GM21717 (cell line): ENCODE results near the gene AUH.
"Not testable (repeated sequence)": the region's sequence is repeated elsewhere in the genome, so short reads cannot be mapped to it uniquely, and the experiment has no call there.

Experiments
- ATAC-seq: cut with Tn5 transposase; IDR thresholded peaks from one replicate; pipeline ENCODE4 v1.9.1; 2021; ENCODE audit warnings: mild to moderate bottlenecking, moderate library complexity; ENCODE audit not compliant: unreplicated experiment

The AUH gene

DNA sequence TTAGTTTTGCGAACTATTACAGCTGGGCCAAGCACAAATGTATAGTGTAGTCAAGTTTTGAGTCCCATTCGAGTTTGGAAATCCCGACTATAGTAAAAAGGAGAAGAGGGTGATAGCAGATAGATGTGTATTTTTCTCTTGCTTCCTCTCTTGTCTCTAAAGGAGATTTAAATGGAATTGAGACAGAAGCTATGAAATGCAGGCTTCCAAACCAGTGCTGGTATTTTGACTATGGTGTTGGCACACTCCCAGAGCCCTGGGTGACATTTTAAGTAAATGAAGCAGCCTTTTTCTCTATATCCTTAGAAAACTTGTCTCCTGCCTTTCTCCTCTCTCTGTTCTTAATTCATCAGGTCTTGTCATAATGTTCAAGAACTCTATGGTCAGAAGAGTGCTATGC, 17.7 kb upstream of the AUH start:
- no peak for ATAC-seq

DNA sequence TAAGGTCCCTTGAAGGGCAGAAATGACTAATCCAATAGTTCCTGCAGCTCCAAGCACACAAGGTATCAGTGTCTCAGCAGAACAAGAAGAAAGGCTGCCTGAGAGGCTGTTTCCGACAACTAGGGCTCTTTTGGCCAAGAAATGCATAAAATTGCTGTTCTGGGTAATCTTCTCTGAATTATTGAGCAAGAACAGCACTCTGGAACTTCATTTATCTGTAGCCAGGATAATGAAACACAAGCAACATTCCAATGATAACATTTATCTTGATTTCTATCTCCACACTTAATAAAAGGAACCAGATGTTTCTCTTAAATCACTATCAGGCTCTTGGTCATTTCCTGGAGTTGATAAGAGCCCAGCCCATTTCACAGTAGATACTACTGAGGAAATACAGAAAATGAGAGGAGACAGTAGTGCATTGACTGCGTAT, 17.0 kb upstream of the AUH start:
- no peak for ATAC-seq

DNA sequence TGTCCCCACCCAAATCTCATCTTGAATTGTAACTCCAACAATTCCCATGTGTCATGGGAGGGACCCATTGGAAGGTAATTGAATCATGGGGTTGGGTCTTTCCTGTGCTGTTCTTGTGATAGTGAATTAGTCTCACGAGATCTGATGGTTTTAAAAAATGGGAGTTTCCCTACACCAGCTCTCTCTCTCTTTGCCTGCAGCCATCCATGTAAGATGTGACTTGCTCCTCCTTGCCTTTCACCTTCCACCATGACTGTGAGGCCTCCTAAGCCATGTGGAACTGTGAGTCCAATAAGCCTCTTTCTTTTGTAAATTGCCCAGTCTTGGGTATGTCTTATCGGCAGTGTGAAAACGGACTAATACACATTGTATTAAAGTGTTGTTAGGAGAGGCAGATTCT, 16.3 kb upstream of the AUH start:
- not testable (repeated sequence) for ATAC-seq

DNA sequence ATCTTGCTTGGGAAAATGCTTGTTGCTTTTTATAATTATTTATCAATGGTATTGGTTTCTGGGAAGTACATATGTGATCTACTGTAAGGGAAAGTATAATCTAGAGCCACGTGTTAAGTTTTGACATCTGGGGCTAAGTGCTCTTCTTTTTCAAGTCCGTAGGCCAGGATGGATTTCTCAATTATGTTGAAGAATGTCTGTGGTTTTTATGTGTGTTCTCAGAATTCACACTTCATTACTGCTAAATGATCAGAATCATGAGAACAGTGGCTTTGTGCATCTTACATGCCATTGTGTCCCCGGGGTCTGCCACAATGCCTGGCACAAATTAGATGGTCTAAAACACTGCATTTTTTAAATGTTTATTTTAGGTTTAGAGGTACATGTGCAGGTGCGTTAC, 14.5 kb upstream of the AUH start:
- no peak for ATAC-seq

DNA sequence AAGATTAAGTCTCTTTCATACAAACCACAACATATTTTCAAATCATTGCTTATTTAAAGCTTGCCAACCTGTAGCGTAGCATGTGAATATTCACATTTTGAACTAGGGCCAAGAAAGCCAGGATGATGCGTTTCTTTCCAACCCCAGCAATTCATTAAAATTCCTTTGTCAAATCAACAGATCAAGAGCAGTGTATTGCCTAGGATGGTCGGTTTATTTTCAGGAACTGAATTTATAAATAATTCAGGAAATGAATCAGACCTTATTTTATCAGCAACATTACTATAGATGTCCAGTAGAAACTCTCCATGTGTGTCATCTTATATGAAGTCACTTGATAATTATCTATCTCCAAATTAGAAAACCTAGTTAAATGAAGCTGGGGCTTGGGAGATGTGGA, 13.2 kb upstream of the AUH start:
- ATAC-seq = no peak

DNA sequence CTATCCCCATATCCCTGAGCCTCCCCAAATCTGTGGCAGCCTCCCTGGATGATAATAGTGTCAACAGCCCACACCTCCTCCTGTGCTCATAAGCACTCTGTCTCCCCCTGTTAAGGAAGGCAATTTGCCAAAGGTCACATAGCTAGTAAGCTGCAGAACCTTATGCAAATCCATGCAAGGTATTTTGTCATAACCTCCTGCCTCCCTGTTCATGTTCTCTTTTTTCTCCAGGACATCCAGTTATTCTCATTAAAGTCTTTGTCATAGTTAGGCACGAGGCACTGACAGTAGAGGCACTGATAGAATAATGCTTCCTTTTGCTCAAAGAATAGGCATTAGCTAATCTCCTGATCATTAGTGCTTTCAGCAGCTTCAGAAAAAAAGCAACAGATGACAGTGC, 10.2 kb upstream of the AUH start:
- no peak for ATAC-seq

DNA sequence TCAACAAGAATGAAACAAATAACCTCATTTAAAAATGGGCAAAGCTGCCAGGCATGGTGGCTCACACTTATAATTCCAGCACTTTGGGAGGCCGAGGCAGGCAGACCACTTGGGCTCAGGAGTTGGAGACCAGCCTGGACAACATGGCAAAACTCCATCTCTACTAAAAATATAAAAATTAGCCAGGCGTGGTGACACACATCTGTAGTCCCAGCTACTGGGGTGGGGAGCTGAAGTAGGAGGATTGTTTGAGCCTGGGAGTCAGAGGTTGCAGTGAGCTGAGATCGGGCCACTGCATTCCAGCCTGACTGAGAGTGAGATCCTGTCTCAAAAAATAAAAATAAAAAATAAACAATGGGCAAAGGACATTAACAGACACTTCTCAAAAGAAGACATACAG, 8.3 kb upstream of the AUH start:
- not testable (repeated sequence) for ATAC-seq

DNA sequence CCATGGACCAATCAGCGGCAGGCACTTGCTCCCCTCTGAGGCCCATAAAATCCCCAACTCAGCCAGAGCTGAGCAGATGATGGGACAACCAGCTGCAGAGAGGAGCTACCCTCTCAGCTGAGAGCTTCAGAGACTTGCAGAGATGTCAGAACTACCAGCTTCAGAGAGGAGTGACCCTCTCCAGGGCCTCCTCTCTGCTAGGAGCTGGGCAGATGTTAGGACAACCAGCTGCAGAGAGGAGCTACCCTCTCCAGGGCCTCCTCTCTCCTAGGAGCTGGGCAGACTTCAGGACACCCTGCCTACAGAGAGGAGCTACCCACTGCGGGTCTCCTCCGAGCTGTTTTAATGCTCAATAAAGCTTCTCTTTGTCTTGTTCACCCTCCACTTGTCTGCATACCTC, 3.0 kb upstream of the AUH start:
- ATAC-seq = no peak

DNA sequence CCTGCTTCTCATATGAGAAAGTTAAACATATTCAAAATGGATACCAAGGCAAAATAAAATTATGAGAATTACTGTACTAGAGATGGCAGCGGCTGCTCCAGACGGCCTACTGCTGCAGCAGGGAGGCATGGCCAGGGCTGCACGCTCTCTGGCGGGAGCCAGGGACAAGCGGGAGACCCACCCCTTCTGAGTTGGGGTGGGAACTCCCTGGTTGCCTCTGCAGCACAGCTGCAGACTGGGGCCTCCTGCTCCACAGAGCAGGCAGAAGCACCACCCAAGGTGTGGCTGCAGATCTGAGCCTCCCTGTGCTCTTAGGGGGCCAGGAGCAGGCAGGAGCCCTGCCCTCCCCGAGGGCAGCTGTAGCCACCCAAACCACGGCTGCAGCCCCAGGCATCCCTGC, 2.3 kb upstream of the AUH start:
- no peak for ATAC-seq

DNA sequence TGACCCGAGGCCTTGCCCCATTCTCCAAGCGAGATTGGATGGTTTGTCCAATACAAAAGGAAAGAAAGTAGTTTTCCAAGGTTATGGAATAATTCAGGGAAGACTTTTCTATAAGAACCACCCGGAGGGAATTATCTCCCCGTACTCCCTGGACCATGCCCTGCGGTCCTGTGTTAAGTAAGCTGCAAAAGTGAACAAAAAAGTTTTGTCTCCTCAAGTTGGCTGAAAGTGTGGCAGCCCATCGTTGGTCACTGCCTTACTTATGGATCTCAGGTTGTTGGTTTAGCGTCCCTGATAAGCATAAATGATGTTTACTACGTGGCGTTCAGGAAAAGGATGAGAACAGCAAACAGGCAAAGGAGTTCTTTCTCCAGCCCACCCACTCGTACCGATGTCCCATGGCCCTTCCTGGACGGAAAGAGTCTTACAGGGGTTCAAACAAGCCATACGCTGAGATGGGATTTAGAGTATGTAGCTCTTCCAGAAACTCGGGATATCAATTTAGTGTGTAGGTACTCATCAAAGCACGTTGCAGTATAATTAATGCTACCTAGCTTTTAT, 413 bp upstream of the AUH start:
- peak; percentile 5 for ATAC-seq

DNA sequence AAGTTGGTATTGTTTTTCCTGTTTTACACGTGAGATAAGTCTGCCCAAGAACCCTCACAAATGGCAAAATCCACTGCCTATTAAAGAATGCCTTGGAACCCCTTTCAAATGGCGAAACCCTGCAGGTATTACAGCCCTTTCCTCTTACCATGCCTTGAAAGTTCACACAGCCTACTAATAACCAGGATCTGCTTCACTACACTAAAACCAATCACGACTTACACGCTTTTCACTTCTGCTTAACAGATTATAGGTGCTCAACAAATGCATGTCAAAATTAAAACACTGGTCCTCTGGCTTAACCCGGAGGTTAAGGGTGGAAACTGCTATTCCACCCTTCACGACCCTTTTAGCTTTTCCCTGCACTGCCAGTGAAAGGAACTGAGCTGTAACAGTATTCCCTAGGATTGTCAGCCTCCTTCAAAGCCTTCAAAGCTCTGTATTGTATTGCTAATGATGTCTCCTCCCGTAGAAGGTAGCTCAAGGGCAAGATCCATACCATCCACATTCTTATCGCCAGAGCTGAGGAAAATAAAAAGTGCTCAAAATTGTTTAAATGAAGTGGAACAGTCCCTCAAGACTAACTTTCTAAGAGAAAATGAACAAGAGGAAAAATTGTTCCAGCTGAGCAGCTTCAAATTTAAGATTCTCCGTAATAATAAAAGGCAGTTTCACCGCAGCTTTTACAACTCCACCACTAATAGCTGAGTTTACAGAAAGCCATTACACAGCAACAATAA, 997 bp downstream of the AUH start:
- ATAC-seq = no peak

DNA sequence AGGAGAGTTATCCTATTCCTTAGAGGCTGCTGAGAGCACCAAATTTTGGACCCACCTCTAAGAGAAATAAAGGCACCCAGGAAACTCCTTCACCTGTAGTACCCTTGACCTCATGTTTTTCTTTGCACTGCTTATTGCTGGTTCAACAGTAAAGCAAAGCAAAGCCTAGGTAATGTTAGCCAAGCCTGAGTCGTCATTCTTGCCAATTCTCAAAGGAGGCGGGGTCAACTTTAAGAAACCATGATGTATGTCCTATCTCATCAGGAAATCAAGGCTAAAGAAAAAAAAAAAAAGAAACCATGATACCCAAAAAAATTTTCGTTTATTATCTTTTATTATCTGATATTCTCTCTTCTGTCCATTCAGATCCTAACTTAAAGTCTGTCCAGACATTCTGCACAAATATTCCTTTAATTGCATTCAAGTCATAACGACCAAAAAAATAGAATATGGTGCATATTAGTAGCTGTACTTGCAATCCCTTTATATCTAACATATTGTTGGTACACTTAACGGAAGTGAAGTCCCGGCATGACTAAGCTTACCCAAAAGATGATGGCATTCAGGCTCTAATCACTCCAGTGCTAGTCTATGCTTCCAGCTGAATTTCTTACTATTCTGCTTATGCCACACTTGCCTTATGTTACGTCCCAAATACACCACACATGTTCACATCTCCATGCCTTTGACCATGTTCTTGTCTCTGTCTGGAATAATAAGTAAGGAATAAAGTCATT, 1.8 kb downstream of the AUH start:
- ATAC-seq = no peak

DNA sequence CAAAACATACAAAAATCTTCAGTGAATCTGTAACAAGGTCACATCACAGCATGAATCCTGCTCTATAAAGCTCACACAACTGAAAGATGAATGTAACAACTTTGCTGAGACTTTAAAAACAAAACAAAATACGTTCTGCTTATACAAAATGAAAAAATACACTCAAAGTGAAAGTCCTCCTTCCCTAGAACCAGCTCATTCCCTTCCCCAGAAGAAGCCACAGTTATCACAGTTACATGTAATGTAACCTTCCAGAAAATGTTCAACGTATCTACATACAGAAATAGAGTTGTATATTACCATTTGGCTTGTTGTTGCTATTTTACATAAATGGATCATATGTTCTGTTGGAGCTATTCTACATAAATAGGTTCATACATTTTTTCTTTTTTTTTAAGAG, 2.6 kb downstream of the AUH start:
- no peak for ATAC-seq

DNA sequence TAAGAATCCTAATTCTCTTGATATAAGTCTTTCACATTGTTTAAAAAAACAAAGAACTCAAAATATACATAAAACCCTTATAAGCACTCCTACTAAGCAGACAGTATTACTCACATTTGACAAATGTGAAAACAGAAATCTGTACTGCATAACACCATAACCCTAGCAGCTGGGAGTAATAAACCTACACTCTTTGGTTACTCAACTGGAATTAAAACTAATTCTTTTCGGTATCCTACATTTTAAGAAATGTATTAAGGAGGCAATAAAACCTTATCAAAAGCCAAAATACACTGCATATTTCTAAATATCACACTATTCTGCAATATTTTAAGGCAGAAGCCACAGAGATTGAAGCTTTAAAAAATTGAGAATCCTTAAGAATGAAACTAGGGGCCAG, 6.8 kb downstream of the AUH start:
- ATAC-seq = no peak

DNA sequence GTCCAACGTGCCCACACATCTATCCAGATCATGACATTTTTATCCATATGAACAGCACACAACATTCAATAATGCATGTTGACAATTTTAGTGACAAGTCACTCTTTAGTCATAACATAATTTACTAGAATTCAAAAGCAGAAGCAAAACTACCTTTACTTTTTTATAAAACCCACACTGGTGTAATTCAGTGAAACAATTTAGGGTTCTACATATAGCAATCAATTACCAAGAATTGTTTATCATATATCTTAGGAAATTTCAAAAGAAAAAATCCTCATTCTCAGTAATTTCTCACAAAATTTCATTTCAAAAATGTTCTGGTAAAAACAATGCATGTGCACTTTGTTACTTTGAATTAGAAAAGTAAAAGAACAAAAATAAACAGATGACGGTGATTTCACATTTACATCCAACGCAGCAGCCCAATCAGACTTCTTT, 12.6 kb downstream of the AUH start:
- no peak for ATAC-seq

DNA sequence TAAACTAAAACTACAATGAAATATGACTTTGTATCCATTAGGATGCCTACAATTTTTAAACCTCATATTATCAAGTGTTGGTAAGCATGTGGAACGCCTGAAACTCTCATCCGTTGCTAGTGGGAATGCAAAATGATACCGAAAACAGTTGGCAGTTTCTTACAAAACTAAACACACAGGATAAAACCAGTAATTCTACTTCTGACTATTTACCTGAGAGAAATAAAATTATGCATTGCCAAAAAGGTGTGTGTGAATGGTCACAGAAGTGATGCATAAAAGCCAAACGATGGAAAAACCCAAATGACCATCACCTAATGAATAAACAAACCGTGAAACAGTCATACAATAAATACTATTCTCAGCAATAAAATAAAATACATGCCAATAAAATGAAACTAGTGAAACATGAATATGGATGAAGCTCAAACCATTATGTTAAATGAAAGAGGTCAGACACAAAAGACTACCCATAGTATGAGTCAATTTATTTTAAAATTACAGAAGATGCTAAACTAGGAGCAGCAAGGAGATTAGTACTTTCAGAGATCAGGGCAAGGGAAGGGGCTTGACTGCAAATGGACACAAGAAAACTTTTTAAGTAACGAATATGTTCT, 13.4 kb downstream of the AUH start:
- ATAC-seq = no peak

DNA sequence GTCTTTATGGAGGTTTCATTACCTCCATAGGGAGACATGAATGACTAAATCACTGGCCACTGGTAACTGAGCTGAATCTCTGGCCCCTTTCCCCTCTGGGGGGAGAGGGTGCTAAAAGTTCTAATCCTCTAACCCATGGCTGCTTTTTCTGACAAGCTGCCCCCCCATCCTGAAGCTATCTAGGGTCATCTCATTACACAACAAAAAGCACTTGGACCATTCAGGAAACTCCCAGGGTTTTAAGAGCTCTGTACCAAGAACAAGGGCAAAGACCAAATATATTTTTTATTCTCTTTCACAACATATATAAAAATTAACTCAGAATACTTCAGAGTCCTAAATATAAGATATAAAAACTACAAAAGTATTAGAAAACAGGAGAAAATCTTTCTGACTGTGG, 14.3 kb downstream of the AUH start:
- no peak for ATAC-seq

DNA sequence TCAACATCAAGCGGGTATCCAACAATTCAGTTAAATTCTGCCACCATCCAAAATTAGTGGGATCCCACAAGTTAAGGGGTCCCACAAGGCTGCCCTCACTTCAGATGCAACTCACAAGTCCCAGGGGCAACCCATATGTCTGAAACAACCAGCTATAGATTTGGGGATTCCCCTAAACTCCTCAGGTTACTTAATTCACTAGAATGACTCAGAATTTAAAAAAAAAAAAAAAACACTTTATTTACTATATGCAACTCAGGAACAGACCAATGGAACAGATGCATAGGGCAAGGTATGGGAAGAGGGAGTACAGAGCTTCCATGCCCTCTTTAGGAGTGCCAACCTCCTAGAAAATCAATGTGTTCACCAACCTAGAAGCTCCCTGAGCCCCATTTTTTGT, 15.1 kb downstream of the AUH start:
- ATAC-seq = no peak

DNA sequence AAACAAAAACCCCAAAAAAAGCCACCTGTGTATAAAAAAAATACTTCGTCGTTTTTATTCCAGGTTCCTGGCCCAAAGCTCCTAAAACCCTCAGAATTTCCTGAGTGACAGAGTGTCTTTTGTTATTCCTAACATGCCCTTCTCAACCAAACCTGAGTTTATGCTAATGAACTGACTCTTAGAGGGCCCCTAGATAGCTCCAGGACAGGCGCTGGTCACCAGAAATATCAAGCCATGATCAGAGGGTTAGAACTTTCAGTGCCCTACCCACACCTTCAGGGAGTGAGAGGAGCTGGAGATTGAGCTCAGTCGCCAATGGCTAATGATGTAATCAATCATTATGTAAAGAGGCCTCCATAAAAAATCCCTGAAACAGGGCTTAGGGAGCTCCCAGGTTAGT, 15.7 kb downstream of the AUH start:
- no peak for ATAC-seq

DNA sequence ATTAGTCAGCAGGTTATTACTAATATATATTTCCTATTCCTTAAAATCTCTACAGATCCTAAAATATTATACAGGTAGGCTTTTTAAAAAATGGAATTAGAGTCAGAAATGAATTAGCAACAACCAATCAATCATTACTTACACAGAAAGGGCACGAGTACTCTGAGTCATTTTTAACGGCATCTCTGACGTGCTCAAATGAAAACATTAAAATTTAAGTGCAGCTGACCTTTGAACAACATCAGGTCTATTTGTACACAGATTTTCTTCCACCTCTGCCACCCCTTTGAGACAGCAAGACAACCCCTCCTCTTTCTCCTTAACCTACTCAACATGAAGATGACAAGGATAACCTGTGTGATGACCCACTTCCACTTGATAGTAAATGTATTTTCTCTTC, 19.1 kb downstream of the AUH start:
- ATAC-seq = no peak

DNA sequence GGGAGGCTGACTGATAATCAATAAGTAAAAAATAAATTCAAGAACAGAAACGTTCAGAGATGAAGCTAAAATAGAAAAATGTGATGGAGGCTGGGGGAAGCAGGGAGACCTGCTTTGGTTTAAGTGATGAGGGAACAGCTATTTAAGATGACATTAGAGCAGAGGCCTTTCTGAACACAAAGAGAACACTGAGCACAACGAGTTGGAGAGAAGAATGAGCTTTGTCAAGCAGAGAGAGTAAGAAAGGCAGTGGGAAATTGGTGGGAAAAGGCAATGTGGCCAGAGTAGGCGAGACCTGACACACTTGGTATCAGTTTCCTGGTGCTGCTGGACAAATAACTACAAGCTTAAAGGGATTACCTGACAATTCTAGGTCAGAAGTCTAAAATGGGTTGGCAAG, 20.0 kb downstream of the AUH start:
- no peak for ATAC-seq

DNA sequence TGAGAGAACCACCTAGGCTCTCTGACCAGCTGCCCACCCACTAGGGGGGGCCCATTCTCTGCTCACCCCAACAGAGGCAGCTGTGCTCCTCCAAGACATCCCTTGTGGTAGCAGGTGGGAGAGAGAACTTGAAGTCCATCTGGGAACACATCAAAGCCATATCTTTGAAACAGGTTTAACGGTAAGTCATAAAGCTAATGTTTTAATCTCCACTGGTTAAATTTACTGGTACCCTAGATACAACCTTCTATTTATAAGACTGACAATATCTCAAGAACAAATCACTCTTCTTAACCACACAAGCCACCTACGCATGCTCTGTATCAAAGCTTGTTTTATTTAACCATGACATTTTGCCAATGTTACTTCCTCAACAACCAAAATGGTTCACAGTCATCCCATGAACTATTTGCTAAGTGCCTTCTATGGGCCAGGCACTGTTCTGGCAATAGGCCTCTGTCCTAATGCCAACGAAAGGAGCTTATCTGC, 20.4 kb downstream of the AUH start:
- ATAC-seq = no peak
